Panc1 (cell line): ENCODE data around the gene DCAF11.

Experiments
- POLR2AphosphoS5 ChIP-seq: IDR thresholded peaks from 2 replicates; pipeline ENCODE4 v1.6.1; 2012; ENCODE audit warnings: mild to moderate bottlenecking, low read depth, low read length, moderate library complexity
- SIN3A ChIP-seq: IDR thresholded peaks from 2 replicates; pipeline ENCODE4 v1.6.1; 2012; ENCODE audit warnings: low read depth, mild to moderate bottlenecking, low read length, moderate library complexity, borderline replicate concordance; ENCODE audit not compliant: insufficient read depth
- TCF7L2 ChIP-seq: IDR thresholded peaks from 2 replicates; pipeline ENCODE4 v1.6.1; 2011; ENCODE audit warnings: mild to moderate bottlenecking, low read depth, low read length, inconsistent platforms
- TF ChIP-seq, protein P1 (sequence below): fragments of 450-650 bp; IDR thresholded peaks from 2 replicates; pipeline ENCODE4 v1.5.1; 2017; ENCODE audit warnings: mild to moderate bottlenecking
- TF ChIP-seq, protein P2 (sequence below), 2 experiments: IDR thresholded peaks; 2 replicates each; pipeline ENCODE4 v1.6.1; 2011 to 2012; ENCODE audit warnings: low read depth in 2 of 2, control low read depth in 1 of 2, low read length in 1 of 2, mild to moderate bottlenecking in 1 of 2, moderate library complexity in 1 of 2; ENCODE audit not compliant: insufficient read depth in 1 of 2

DNA sequence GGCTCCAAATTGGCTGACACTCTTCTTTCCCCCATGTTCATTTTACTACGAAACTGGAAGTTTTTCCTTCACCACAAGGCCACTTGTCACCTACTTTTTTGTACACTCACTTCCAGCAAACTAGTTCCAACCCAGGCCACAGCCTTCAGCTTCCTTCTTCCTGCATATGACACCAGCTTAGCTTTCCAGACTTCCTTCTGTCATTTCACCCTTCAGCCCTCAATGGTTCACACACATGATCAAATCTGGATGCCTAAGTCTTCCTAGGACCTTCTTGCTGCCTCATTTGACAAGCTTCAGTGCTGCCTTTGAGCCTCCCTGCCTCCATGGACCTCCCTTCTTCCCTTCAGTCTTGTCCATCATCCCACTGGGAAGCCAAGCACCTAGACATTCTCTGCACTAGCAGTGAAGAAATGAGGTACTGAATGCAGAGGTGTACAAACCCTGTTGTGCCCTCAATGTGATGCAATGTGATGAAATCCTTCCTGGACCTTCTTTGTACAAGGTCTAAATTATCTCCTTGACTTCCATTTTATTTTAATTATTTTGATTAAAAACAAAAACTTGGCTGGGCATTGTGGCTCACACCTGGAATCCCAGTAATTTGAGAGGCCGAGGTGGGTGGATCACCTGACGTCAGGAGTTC is 53.0 kb downstream of the DCAF11 start:
- TF ChIP-seq, protein P1, sequence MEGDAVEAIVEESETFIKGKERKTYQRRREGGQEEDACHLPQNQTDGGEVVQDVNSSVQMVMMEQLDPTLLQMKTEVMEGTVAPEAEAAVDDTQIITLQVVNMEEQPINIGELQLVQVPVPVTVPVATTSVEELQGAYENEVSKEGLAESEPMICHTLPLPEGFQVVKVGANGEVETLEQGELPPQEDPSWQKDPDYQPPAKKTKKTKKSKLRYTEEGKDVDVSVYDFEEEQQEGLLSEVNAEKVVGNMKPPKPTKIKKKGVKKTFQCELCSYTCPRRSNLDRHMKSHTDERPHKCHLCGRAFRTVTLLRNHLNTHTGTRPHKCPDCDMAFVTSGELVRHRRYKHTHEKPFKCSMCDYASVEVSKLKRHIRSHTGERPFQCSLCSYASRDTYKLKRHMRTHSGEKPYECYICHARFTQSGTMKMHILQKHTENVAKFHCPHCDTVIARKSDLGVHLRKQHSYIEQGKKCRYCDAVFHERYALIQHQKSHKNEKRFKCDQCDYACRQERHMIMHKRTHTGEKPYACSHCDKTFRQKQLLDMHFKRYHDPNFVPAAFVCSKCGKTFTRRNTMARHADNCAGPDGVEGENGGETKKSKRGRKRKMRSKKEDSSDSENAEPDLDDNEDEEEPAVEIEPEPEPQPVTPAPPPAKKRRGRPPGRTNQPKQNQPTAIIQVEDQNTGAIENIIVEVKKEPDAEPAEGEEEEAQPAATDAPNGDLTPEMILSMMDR: no peak
- TF ChIP-seq, protein P2, sequence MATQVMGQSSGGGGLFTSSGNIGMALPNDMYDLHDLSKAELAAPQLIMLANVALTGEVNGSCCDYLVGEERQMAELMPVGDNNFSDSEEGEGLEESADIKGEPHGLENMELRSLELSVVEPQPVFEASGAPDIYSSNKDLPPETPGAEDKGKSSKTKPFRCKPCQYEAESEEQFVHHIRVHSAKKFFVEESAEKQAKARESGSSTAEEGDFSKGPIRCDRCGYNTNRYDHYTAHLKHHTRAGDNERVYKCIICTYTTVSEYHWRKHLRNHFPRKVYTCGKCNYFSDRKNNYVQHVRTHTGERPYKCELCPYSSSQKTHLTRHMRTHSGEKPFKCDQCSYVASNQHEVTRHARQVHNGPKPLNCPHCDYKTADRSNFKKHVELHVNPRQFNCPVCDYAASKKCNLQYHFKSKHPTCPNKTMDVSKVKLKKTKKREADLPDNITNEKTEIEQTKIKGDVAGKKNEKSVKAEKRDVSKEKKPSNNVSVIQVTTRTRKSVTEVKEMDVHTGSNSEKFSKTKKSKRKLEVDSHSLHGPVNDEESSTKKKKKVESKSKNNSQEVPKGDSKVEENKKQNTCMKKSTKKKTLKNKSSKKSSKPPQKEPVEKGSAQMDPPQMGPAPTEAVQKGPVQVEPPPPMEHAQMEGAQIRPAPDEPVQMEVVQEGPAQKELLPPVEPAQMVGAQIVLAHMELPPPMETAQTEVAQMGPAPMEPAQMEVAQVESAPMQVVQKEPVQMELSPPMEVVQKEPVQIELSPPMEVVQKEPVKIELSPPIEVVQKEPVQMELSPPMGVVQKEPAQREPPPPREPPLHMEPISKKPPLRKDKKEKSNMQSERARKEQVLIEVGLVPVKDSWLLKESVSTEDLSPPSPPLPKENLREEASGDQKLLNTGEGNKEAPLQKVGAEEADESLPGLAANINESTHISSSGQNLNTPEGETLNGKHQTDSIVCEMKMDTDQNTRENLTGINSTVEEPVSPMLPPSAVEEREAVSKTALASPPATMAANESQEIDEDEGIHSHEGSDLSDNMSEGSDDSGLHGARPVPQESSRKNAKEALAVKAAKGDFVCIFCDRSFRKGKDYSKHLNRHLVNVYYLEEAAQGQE (IDR thresholded peaks at IDR 0.05; ENCODE audit: insufficient read depth in 1 of 2, low read depth in 2 of 2, low read length in 1 of 2): no peak
- TF ChIP-seq POLR2AphosphoS5: no peak
- TF ChIP-seq TCF7L2: no peak
- TF ChIP-seq SIN3A: no peak
